H9 (cell line): Measurements from ENCODE around the gene PDE3B. TPM values are rescaled to one million over a fixed set of nuclear protein-coding genes. Genes with fewer than 3 reads are reported as not detected.

Experiments used
- DNase-seq: peaks from one replicate; pipeline ENCODE4 v3.0.0-alpha.2; 2017
- H2AFZ ChIP-seq: one replicate; pipeline ENCODE4 v1.6.1; 2013; ENCODE audit warnings: mild to moderate bottlenecking, low read length, control low read depth, moderate library complexity
- H2AK5ac ChIP-seq: 2 replicates; pipeline ENCODE4 v1.6.1; 2013; ENCODE audit warnings: low read length, control low read depth, mixed read lengths; ENCODE audit not compliant: insufficient read length
- H2BK120ac ChIP-seq: one replicate; pipeline ENCODE4 v1.6.1; 2013; ENCODE audit warnings: low read depth, mild to moderate bottlenecking, low read length, control low read depth, inconsistent platforms; ENCODE audit not compliant: poor library complexity, severe bottlenecking
- H2BK12ac ChIP-seq: 2 replicates; pipeline ENCODE4 v1.6.1; 2013; ENCODE audit warnings: low read length, control low read depth, mixed read lengths, low read depth; ENCODE audit not compliant: insufficient read length
- H2BK15ac ChIP-seq: 2 replicates; pipeline ENCODE4 v1.6.1; 2013; ENCODE audit warnings: low read depth, low read length, control low read depth
- H2BK20ac ChIP-seq: one replicate; pipeline ENCODE4 v1.6.1; 2013; ENCODE audit warnings: low read depth, mild to moderate bottlenecking, low read length, control low read depth, inconsistent platforms; ENCODE audit not compliant: poor library complexity, severe bottlenecking
- H2BK5ac ChIP-seq: 2 replicates; pipeline ENCODE4 v1.6.1; 2013; ENCODE audit warnings: low read length, control low read depth, mixed read lengths; ENCODE audit not compliant: insufficient read length
- H3K14ac ChIP-seq: 2 replicates; pipeline ENCODE4 v1.6.1; 2013; ENCODE audit warnings: low read length, control low read depth; ENCODE audit not compliant: insufficient read depth
- H3K18ac ChIP-seq: 2 replicates; pipeline ENCODE4 v1.6.1; 2013; ENCODE audit warnings: low read depth, mild to moderate bottlenecking, mixed read lengths, low read length, control low read depth; ENCODE audit not compliant: insufficient read length
- H3K23ac ChIP-seq: 2 replicates; pipeline ENCODE4 v1.6.1; 2013; ENCODE audit warnings: low read length, control low read depth, mixed read lengths, low read depth; ENCODE audit not compliant: insufficient read length
- H3K23me2 ChIP-seq: 2 replicates; pipeline ENCODE4 v1.6.1; 2013; ENCODE audit warnings: low read depth, mild to moderate bottlenecking, mixed read lengths, low read length, control low read depth; ENCODE audit not compliant: insufficient read length, poor library complexity, severe bottlenecking
- H3K27ac ChIP-seq: 2 replicates; pipeline ENCODE4 v1.5.1; 2013; ENCODE audit warnings: low read length, control low read depth, mixed read lengths, low read depth; ENCODE audit not compliant: insufficient read length
- H3K27me3 ChIP-seq: 2 replicates; pipeline ENCODE4 v1.6.1; 2013; ENCODE audit warnings: low read length, control low read depth, inconsistent platforms; ENCODE audit not compliant: insufficient read depth
- H3K4ac ChIP-seq: 2 replicates; pipeline ENCODE4 v1.6.1; 2013; ENCODE audit warnings: low read depth, mild to moderate bottlenecking, control low read depth, inconsistent platforms, low read length, moderate library complexity
- H3K4me1 ChIP-seq: 2 replicates; pipeline ENCODE4 v1.6.1; 2013; ENCODE audit warnings: low read length, control low read depth, inconsistent platforms; ENCODE audit not compliant: insufficient read depth
- H3K4me2 ChIP-seq: 2 replicates; pipeline ENCODE4 v1.6.1; 2013; ENCODE audit warnings: low read length, control low read depth, mixed read lengths; ENCODE audit not compliant: insufficient read length, insufficient read depth
- H3K56ac ChIP-seq: 2 replicates; pipeline ENCODE4 v1.6.1; 2013; ENCODE audit warnings: low read depth, mild to moderate bottlenecking, mixed read lengths, low read length, control low read depth; ENCODE audit not compliant: insufficient read length
- H3K79me1 ChIP-seq: 2 replicates; pipeline ENCODE4 v1.6.1; 2013; ENCODE audit warnings: low read depth, mild to moderate bottlenecking, moderate library complexity, low read length, control low read depth, inconsistent platforms; ENCODE audit not compliant: insufficient read depth, poor library complexity, severe bottlenecking
- H3K79me2 ChIP-seq: 2 replicates; pipeline ENCODE4 v1.6.1; 2013; ENCODE audit warnings: low read length, control low read depth, inconsistent platforms; ENCODE audit not compliant: insufficient read depth
- H3K9ac ChIP-seq: 2 replicates; pipeline ENCODE4 v1.6.1; 2013; ENCODE audit warnings: low read length, control low read depth, mixed read lengths; ENCODE audit not compliant: insufficient read length; ENCODE audit errors: extremely low read depth
- H3K9me3 ChIP-seq: one replicate; pipeline ENCODE4 v1.6.1; 2013; ENCODE audit warnings: low read depth, low read length, inconsistent platforms; ENCODE audit not compliant: control insufficient read depth
- H3T11ph ChIP-seq: one replicate; pipeline ENCODE4 v1.6.1; 2013; ENCODE audit warnings: mild to moderate bottlenecking, low read length, control low read depth, inconsistent platforms
- H4K20me1 ChIP-seq: one replicate; pipeline ENCODE4 v1.6.1; 2013; ENCODE audit not compliant: control insufficient read depth, insufficient read length, insufficient read depth
- H4K5ac ChIP-seq: 2 replicates; pipeline ENCODE4 v1.6.1; 2013; ENCODE audit warnings: low read depth, mild to moderate bottlenecking, mixed read lengths, low read length, control low read depth; ENCODE audit not compliant: insufficient read length
- H4K8ac ChIP-seq: replicated peaks from 2 replicates; pipeline ENCODE4 v1.6.1; 2013; ENCODE audit warnings: low read length, control low read depth, mixed read lengths, low read depth; ENCODE audit not compliant: insufficient read length
- H4K91ac ChIP-seq: 2 replicates; pipeline ENCODE4 v1.6.1; 2013; ENCODE audit warnings: low read depth, mild to moderate bottlenecking, moderate library complexity, mixed read lengths, low read length, control low read depth; ENCODE audit not compliant: insufficient read length
- H3K27ac Mint-ChIP-seq, 3 experiments: 2 replicates in 2 of 3; 3 replicates in 1 of 3; pipeline ENCODE4 v1.8.0; 2020 to 2021; ENCODE audit warnings: mixed read lengths in 3 of 3, mild to moderate bottlenecking in 1 of 3, moderate library complexity in 1 of 3
- H3K27me3 Mint-ChIP-seq: 2 replicates; pipeline ENCODE4 v1.8.0; 2021; ENCODE audit warnings: low read depth, mild to moderate bottlenecking, moderate library complexity, mixed read lengths
- H3K36me3 Mint-ChIP-seq, 3 experiments: 2 replicates in 2 of 3; 3 replicates in 1 of 3; pipeline ENCODE4 v1.8.0; 2020 to 2021; ENCODE audit warnings: low read depth in 3 of 3, mixed read lengths in 3 of 3; ENCODE audit not compliant: insufficient read depth in 1 of 3
- H3K4me1 Mint-ChIP-seq, 2 experiments: 2 replicates each; pipeline ENCODE4 v1.8.0; 2020; ENCODE audit warnings: mixed read lengths in 2 of 2
- H3K4me3 Mint-ChIP-seq, 2 experiments: 2 replicates in 1 of 2; 3 replicates in 1 of 2; pipeline ENCODE4 v1.8.0; 2020 to 2021; ENCODE audit warnings: mild to moderate bottlenecking in 2 of 2, mixed read lengths in 2 of 2, moderate library complexity in 1 of 2
- H3K9me3 Mint-ChIP-seq, 2 experiments: 2 replicates in 1 of 2; 3 replicates in 1 of 2; pipeline ENCODE4 v1.8.0; 2020; ENCODE audit warnings: mild to moderate bottlenecking in 2 of 2, mixed read lengths in 2 of 2, moderate library complexity in 1 of 2
- WGBS: extraction: QIAGEN DNeasy Blood & Tissue Kit; methylation state at CpG from one replicate; pipeline ENCODE4 v1.1.7; 2013; ENCODE audit warnings: missing lambda C conversion rate, low lambda C conversion rate, mixed read lengths; ENCODE audit not compliant: insufficient read length; ENCODE audit errors: extremely low coverage; 5-methylcytosine and 5-hydroxymethylcytosine counted together
- total RNA-seq: library from RNA; stranded (reverse); gene quantifications from 2 replicates; pipeline ENCODE4 v1.2.1, GENCODE V29; 2021
- TF ChIP-seq, protein P1 (sequence below): fragments of 200-600 bp; sonication (generic); conservative IDR thresholded peaks from 3 replicates; pipeline ENCODE4 v1.8.0; 2021; ENCODE audit warnings: antibody characterized with exemption, mild to moderate bottlenecking

PDE3B gene
- total RNA-seq, 1 experiment from 2014 or later: 6.6 TPM

DNA sequence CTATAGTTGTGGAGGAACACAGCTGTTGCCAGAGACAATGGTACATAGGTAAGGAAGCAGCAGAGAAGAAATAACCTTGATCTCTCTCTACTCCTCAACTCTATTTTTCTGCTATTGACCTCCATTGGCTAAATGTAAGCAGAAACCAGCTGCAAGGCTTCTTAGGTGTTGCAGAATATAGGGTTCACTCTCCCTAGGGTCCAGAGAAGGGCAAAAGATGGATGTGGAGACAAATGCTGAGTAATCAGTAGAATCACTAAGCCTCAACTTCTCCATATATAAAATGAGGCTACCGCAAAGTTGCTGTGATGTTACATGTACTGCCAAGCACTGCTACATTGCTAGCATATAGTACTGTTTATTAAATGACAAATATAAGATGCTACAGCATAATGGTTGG lies 120.6 kb downstream of the PDE3B start:
- H2BK5ac ChIP-seq: no peak overlapping the region
- Mint-ChIP-seq H3K27ac (no peak overlapping the region), H3K4me3 (no peak overlapping the region), H3K4me1 (no peaks in the 10 kb centered on the region), H3K9me3 (no peaks in the 10 kb centered on the region), H3K36me3 (no peaks in the 10 kb centered on the region), H3K27me3 (no peaks in the 10 kb centered on the region)
- no peak overlapping the region for H4K5ac ChIP-seq
- no peak overlapping the region for H3K9ac ChIP-seq
- no CpG with 5 or more reads among the region's 1 CpG for WGBS
- no peak overlapping the region for H3K14ac ChIP-seq
- H2BK15ac ChIP-seq: no peak overlapping the region
- no peak overlapping the region for H3K4me2 ChIP-seq
- no peak overlapping the region for H3K56ac ChIP-seq
- H2AFZ ChIP-seq: no peak overlapping the region
- H4K20me1 ChIP-seq: no peaks in the 10 kb centered on the region
- no peak overlapping the region for H2AK5ac ChIP-seq
- DNase-seq: no peak
- H3K79me1 ChIP-seq: no peaks in the 10 kb centered on the region
- H3K18ac ChIP-seq: no peak overlapping the region
- no peaks in the 10 kb centered on the region for H3K4me1 ChIP-seq
- TF ChIP-seq, protein P1, sequence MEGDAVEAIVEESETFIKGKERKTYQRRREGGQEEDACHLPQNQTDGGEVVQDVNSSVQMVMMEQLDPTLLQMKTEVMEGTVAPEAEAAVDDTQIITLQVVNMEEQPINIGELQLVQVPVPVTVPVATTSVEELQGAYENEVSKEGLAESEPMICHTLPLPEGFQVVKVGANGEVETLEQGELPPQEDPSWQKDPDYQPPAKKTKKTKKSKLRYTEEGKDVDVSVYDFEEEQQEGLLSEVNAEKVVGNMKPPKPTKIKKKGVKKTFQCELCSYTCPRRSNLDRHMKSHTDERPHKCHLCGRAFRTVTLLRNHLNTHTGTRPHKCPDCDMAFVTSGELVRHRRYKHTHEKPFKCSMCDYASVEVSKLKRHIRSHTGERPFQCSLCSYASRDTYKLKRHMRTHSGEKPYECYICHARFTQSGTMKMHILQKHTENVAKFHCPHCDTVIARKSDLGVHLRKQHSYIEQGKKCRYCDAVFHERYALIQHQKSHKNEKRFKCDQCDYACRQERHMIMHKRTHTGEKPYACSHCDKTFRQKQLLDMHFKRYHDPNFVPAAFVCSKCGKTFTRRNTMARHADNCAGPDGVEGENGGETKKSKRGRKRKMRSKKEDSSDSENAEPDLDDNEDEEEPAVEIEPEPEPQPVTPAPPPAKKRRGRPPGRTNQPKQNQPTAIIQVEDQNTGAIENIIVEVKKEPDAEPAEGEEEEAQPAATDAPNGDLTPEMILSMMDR: no peak
- no peak overlapping the region for H4K8ac ChIP-seq
- no peak overlapping the region for H2BK12ac ChIP-seq
- no peak overlapping the region for H3K27ac ChIP-seq
- H3K27me3 ChIP-seq: no peaks in the 10 kb centered on the region
- H2BK120ac ChIP-seq: no peak overlapping the region
- H3K4ac ChIP-seq: no peak overlapping the region
- H3K9me3 ChIP-seq: no peaks in the 10 kb centered on the region
- no peaks in the 10 kb centered on the region for H3K79me2 ChIP-seq
- H3K23me2 ChIP-seq: no peaks in the 10 kb centered on the region
- no peak overlapping the region for H3K23ac ChIP-seq
- H3T11ph ChIP-seq: no peak overlapping the region
- no peak overlapping the region for H2BK20ac ChIP-seq
- H4K91ac ChIP-seq: no peak overlapping the region
